GM10847 (cell line): ENCODE measurements around the gene LITAFD.

Experiments
- POLR2A ChIP-seq: IDR thresholded peaks from 2 replicates; pipeline ENCODE4 v1.6.1; 2011; ENCODE audit not compliant: insufficient read length; ENCODE audit errors: extremely low read depth

Gene LITAFD

DNA sequence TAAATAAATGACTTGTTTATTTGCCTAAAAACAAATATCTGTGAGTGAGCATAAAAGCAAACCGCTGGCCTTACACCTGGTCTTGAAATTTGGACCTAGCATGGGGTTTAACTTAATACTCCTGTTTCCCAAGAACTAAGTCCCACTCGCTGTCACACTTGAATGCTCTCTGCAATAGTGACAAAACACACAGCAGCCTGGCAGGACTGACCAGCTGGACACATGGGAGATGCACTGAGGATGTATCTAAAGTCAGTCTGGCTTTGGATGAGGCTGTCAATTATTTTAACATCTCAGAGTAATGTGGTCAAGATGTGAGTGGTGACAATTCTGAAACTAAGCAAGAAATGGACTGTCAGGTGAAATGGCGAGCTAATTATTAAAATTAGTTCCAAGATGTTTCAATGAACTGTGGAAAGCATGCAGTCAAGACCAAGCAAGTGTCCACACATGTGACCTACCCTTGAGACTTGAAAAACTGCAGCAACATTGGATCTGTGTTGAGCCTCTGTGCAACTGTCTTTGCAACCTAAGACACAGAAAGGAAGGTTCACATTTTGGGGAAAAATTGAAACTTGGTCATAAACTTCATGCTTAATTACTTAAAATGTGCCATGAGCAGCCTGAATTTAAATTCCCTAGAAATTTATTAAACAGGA, 16.6 kb downstream of the LITAFD start:
- TF ChIP-seq POLR2A, result no peak

GRCh38 chr16:8899709-8900317, 17.7 kb downstream of the LITAFD start:
- TF ChIP-seq POLR2A, result no peak

DNA sequence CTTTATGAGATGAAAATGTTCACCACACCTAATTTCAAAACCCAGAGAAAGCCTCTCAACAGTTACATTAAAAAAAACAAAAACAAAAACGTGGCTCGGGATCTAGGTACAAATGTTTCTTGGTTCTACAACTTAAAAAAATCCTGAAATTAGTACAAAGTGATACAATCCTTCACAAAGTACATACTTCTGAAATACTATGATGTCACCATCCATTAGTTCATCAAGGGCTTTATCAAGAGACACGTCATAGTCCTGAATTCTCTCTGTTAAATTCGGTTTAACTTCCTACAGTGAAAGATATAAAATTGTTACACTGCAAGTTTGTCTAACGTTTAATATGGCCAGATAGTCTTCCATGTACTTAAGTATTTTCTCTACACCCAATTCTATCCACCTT, 18.2 kb downstream of the LITAFD start:
- TF ChIP-seq POLR2A, result no peak

DNA sequence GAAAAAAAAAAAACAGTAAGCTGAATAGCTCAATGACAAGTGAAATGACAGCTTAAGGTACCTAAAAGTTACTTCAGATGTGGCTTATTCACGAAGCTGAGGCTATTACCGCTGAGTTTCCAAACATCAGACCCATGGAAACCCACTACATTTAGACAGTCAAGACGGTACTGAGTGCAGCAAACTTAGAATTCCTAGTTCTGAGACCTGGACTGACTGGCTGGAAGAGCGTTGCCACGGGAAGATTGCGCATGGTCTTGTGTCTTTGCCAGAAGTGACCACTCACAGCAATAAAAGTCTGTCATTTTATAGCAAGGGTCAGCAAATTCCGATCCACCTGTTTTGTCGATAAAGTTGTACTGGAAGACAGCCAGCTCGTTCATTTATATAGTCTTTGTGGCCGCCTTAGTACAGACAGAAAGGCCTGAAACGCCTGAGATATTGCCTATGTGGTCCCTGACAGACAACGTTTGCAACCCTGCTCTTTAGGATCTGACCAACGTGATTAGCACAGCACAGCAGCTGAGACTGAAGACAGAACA, 19.2 kb downstream of the LITAFD start:
- TF ChIP-seq POLR2A, result no peak

- no peak for TF ChIP-seq POLR2A
Measured at GRCh38 chr16:8903004-8903403, 20.9 kb downstream of the LITAFD start.

- TF ChIP-seq POLR2A, result no peak
Measured at GRCh38 chr16:8904018-8904430, 21.9 kb downstream of the LITAFD start.

GRCh38 chr16:8905168-8905762, 23.1 kb downstream of the LITAFD start:
- TF ChIP-seq POLR2A, result no peak

DNA sequence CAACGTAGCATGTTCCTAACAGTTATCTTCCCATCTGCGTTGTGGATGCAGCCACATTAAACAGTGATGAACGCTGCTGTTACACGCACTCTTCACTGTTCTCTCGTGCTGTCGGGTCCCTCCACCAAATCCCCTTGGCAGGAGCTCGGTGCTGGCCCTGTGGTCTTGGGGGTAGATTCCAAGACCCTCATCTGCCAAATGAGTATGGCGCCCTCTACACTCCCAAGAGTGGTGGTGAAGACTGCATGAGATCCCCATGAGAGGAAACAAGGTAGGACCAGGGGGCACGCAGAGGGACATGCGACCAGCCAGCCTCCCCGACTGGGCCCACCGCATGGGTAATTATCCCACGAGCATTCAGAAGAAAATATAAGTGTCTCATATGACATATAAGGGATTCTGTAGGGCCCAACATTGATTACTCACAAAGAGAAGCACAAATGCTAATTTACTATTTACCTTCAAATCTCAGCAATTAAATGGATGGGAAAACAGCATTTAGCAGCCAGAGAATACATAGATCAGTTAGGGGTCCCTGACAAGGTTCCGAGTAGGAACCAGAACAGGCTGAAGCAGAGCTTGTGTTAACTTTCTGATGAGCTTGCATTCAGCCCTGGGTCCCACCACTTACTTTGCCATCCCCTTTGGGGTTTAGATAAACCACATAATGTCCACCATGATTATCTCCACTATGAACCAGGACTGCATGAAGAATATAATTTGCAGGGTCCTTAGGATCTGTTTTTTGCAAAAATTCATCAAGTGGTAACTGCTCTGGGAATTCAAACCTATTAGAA, 23.8 kb downstream of the LITAFD start:
- no peak for TF ChIP-seq POLR2A

DNA sequence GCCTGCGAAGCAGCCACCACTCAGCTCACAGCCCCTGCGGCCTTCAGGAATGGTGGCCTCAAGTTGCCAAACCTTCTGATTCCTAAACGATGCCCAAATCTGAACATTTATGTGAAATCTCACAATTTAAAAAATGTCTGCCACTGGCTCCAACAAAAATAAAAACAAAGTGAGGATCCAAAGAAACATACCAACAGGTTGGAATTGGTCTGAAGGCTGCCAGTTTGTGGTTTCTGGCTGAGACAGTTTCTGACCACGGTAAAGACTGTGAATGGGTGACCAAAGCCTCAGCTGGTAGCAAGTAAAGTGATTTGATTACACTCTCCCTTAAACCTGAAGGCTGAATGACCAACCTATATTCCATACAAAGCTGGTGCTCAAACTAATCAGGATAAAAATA, 24.9 kb downstream of the LITAFD start:
- TF ChIP-seq POLR2A, result no peak

DNA sequence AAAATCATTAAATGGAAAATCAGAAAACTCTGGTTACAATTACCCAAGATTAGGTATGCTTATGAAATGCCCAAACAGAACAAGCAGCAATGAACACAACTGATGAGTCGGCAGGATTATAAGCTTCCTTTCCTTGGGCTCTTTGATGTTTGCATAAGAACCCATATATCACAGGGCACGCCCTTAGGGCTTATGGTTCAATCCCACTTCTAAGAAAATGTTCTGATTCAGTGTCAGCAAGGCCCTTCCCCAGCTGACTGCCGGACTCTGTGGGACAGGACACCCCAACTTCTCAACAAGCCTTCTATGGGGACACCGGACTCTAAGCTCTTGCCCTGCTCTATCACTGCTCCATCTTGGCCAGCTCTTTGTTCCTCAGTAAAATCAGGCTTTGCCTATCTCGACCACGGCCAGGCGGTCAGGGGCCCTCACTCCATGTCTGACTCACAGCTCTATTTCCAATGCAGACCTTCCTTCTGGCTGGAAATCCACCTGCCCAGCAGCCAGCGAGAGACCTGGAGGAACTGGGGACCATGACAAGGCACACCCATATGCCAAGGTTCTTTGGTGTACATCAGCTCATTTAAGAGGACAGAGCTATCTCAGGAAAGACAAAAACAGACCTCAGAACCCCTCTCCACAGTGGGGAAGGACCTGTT, 26.8 kb downstream of the LITAFD start:
- no peak for TF ChIP-seq POLR2A

GRCh38 chr16:8910811-8911210, 28.7 kb downstream of the LITAFD start:
- no peak for TF ChIP-seq POLR2A

DNA sequence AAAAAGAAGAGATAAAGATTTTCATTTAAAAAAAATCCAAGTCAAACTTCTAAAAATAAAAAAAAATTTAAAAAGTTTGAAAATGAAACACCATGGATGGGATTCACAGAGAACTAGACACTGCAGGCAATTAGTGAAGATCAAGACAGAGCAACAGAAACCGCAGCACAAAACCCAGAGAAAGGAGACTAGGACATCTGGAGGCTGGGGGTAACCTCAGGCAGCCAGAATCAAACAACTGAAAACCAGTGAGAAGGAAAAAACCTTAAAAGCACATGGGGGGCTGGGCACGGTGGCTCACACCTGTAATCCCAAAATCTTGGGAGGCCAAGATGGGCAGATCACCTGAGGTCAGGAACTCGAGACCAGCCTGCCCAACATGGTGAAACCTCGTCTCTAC, 30.6 kb downstream of the LITAFD start:
- no peak for TF ChIP-seq POLR2A

DNA sequence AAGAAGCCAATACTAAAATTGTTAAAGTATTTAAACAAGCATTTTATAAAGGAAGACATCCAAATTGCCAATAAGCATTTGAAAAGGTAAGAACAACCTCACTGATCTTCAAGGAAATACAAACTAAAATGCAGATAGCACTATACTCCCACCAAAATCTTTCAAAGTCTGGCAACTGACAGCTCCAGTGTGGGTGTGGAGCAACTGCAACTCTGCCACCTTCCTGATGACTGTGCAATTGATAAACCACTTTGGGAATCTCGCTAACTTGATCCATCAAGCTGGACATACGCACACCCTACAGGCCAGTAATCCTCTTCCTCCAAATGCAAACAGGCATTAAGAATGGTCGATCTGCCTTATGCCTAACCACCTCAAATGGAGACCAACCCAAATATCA, 31.9 kb downstream of the LITAFD start:
- TF ChIP-seq POLR2A, result no peak

DNA sequence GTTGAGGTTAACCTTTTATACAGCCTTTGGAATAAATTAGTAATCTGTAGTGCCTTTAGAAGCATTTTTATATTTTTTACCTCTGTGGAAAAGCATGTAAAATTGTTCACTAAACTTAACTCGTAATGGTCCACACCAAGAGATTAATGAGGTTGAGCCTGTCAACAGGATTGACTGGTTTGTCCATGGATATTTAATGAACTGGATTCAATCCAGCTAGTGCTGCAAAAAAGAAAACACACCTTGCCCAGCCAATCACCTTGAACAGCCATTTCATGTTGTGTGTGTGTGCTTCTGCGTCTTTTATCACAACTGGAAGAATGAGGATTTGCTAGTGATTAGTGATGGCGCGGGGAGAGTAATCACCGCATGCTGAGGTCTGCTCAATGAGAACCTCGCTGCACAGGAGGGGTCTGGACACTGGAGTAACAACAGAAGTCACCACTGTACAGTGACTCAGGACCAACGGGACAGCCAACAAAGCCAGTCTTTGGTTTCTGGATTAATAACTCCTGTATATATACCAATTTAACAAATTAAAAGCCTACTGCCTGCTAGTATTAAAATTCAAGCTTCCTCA, 33.7 kb downstream of the LITAFD start:
- no peak for TF ChIP-seq POLR2A

DNA sequence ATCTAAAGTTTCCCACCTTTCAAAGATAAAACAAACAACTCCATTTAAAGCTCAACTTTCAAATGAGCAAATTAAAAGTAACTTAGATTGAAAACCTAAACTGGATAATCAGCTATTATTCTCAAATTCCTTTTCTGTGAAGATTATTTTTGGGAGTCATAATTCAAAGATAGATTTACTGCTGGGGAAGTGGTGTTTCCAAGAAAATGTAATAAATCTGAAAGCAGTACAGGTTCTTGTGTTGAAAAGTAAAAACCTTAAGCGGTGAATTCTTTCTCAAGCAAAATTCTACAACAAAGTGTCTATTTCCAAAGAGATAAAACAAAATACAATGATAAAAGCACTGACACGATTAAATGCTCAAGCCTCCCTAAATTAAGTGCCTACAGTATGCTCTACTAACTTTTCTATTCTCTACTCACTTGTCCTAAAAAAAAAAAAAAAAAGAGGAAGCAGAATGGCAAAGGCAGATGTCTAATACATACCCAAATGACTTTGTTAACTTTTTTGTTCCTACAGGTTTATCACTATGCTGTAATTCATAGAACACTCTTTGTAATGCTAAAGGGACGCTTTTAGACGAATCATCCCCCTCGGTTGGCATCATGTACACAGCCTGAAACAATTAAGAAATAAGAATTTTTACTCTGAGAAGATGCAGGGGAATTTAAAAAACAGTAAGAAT, 34.5 kb downstream of the LITAFD start:
- no peak for TF ChIP-seq POLR2A
